ENCODE results near the gene CCNJ.

DNA sequence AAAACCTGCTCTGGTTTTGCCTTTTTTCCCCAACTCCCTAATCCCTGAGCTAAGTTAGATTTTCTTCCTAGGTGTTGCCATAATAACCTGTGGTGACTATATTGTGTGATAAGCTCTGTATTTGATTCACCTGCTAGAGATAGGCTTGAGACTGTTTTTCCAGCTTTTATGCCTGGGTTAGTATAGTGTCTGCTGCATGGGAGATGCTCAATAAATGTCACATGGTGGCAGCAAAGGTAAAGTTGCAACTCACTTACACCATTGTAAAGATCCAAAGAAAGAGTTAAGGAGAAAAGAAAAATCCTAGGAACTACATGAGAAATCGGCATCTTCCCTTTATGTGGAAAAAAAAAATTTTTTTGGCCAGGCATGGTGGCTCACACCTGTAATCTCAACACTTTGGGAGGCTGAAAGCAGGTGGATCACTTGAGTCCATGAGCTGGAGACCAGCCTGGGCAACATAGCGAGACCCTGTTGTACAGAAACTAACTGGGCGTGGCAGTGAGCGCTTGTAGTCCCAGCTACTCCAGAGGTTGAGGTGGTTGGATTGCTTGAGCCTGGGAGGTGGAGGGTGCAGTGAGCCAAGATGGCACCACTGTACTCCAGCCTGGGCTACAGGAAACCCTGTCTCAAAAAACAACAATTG, 3.7 kb downstream of the CCNJ start:
- TF ChIP-seq POLR2AphosphoS5 (IDR thresholded peaks at IDR 0.05; ENCODE audit: borderline replicate concordance, low read depth, low read length), result no peak
- TF ChIP-seq EZH2 (IDR thresholded peaks at IDR 0.05), result no peak
- TF ChIP-seq FOXP2 (optimal IDR thresholded peaks at IDR 0.05; ENCODE audit: control extremely low read depth, extremely low read length, insufficient read depth), result no peak
